OCI-LY1 (cell line): ENCODE data around the gene EXT2.

Source experiments
- H2AFZ ChIP-seq: fragments of 200-600 bp; sonication (generic), shearing (Covaris generic); 2 replicates; pipeline ENCODE4 v1.6.0; 2014; ENCODE audit warnings: antibody characterized with exemption, mild to moderate bottlenecking, low read length
- H3F3A ChIP-seq: fragments of 200-600 bp; sonication (generic), shearing (Covaris generic); 2 replicates; pipeline ENCODE4 v1.6.0; 2014; ENCODE audit warnings: mild to moderate bottlenecking, antibody characterized with exemption, low read length, moderate library complexity; ENCODE audit not compliant: insufficient read depth
- H3K27ac ChIP-seq: fragments of 200-600 bp; sonication (generic); 2 replicates; pipeline ENCODE4 v1.5.1; 2014; ENCODE audit warnings: low read length, mixed run types, mild to moderate bottlenecking, low read depth; ENCODE audit not compliant: poor library complexity, severe bottlenecking
- H3K27me3 ChIP-seq: fragments of 200-600 bp; sonication (generic); 2 replicates; pipeline ENCODE4 v1.6.0; 2014; ENCODE audit warnings: antibody characterized with exemption, mild to moderate bottlenecking, low read length, moderate library complexity; ENCODE audit not compliant: insufficient read depth
- H3K36me3 ChIP-seq: fragments of 200-600 bp; sonication (generic); 2 replicates; pipeline ENCODE4 v1.6.1; 2014; ENCODE audit warnings: mild to moderate bottlenecking, antibody characterized with exemption, low read length, moderate library complexity, mixed read lengths; ENCODE audit not compliant: insufficient read depth
- H3K4me1 ChIP-seq: fragments of 200-600 bp; sonication (generic); 2 replicates; pipeline ENCODE4 v1.5.1; 2014; ENCODE audit warnings: mild to moderate bottlenecking, low read length, moderate library complexity; ENCODE audit not compliant: insufficient read depth, severe bottlenecking
- H3K4me2 ChIP-seq: fragments of 200-600 bp; sonication (generic), shearing (Covaris generic); 2 replicates; pipeline ENCODE4 v1.6.1; 2014; ENCODE audit warnings: low read length
- H3K4me3 ChIP-seq: fragments of 200-600 bp; sonication (generic); 2 replicates; pipeline ENCODE4 v1.5.1; 2014; ENCODE audit warnings: low read length, low read depth, mild to moderate bottlenecking, mixed read lengths; ENCODE audit not compliant: poor library complexity, severe bottlenecking
- H3K79me2 ChIP-seq: fragments of 200-600 bp; shearing (Covaris generic); 2 replicates; pipeline ENCODE4 v1.6.1; 2016; ENCODE audit warnings: mixed run types, low read length, mixed read lengths; ENCODE audit not compliant: insufficient read depth
- H3K9ac ChIP-seq: fragments of 200-600 bp; sonication (generic), shearing (Covaris generic); 2 replicates; pipeline ENCODE4 v1.6.1; 2014; ENCODE audit warnings: mild to moderate bottlenecking, low read length, mixed read lengths
- H3K9me2 ChIP-seq: fragments of 200-600 bp; sonication (generic), shearing (Covaris generic); 2 replicates; pipeline ENCODE4 v1.6.1; 2014; ENCODE audit warnings: low read depth, mild to moderate bottlenecking, low read length, mixed read lengths
- H3K9me3 ChIP-seq: fragments of 200-600 bp; shearing (Covaris generic); 2 replicates; pipeline ENCODE4 v1.6.1; 2014; ENCODE audit warnings: low read length, mixed read lengths
- H4K20me1 ChIP-seq: fragments of 200-600 bp; sonication (generic), shearing (Covaris generic); 2 replicates; pipeline ENCODE4 v1.6.0; 2016; ENCODE audit warnings: mild to moderate bottlenecking, low read length; ENCODE audit not compliant: insufficient read depth
- CTCF ChIP-seq: fragments of 200-600 bp; sonication (generic), shearing (Covaris generic); IDR thresholded peaks from 2 replicates; pipeline ENCODE4 v1.5.1; 2017; ENCODE audit warnings: mild to moderate bottlenecking, antibody characterized with exemption, low read length, moderate library complexity, mixed read lengths
- EZH2 ChIP-seq: fragments of 200-600 bp; sonication (generic), shearing (Covaris generic); IDR thresholded peaks from 2 replicates; pipeline ENCODE4 v1.8.0; 2017; ENCODE audit warnings: borderline replicate concordance, mixed run types, mild to moderate bottlenecking, antibody characterized with exemption, low read length, moderate library complexity, mixed read lengths

Gene EXT2

GRCh38 chr11:44268614-44269080 is 173.2 kb downstream of the EXT2 start:
- Histone ChIP-seq H3K9me3 (no peaks in the 10 kb centered on the region), H3K9me2 (no peaks in the 10 kb centered on the region), H3K27ac (no peak overlapping the region), H4K20me1 (no peaks in the 10 kb centered on the region), H2AFZ (no peak overlapping the region), H3K4me3 (no peak overlapping the region), H3K27me3 (no peaks in the 10 kb centered on the region), H3K79me2 (no peaks in the 10 kb centered on the region), H3K9ac (no peak overlapping the region), H3K36me3 (no peaks in the 10 kb centered on the region), H3K4me2 (no peak overlapping the region), H3K4me1 (no peaks in the 10 kb centered on the region), H3F3A (no peaks in the 10 kb centered on the region)
- no peak for TF ChIP-seq EZH2
- TF ChIP-seq CTCF, result no peak

GRCh38 chr11:44269369-44270351 is 174.2 kb downstream of the EXT2 start:
- no peak overlapping the region for H3K27ac ChIP-seq
- H3K79me2 ChIP-seq, result no peaks in the 10 kb centered on the region
- no peaks in the 10 kb centered on the region for H3K9me3 ChIP-seq
- H2AFZ ChIP-seq, result no peak overlapping the region
- no peaks in the 10 kb centered on the region for H3K27me3 ChIP-seq
- H3K4me3 ChIP-seq, result no peak overlapping the region
- TF ChIP-seq EZH2 (no peak), CTCF (no peak)
- H3K4me1 ChIP-seq, result no peaks in the 10 kb centered on the region
- H3K9me2 ChIP-seq, result no peaks in the 10 kb centered on the region
- no peaks in the 10 kb centered on the region for H4K20me1 ChIP-seq
- no peak overlapping the region for H3K9ac ChIP-seq
- H3K36me3 ChIP-seq, result no peaks in the 10 kb centered on the region
- H3K4me2 ChIP-seq, result no peak overlapping the region
- H3F3A ChIP-seq, result no peaks in the 10 kb centered on the region

GRCh38 chr11:44270403-44271273 is 175.2 kb downstream of the EXT2 start:
- TF ChIP-seq CTCF (no peak), EZH2 (no peak)
- H3K4me1 ChIP-seq, result no peaks in the 10 kb centered on the region
- no peaks in the 10 kb centered on the region for H3K9me3 ChIP-seq
- no peak overlapping the region for H3K4me2 ChIP-seq
- H2AFZ ChIP-seq, result no peak overlapping the region
- no peaks in the 10 kb centered on the region for H3K9me2 ChIP-seq
- H3K4me3 ChIP-seq, result no peak overlapping the region
- no peaks in the 10 kb centered on the region for H3K79me2 ChIP-seq
- no peak overlapping the region for H3K27ac ChIP-seq
- no peaks in the 10 kb centered on the region for H3K27me3 ChIP-seq
- no peaks in the 10 kb centered on the region for H3K36me3 ChIP-seq
- no peaks in the 10 kb centered on the region for H4K20me1 ChIP-seq
- H3F3A ChIP-seq, result no peaks in the 10 kb centered on the region
- no peak overlapping the region for H3K9ac ChIP-seq
